HepG2 (cell line): ENCODE results near the gene GNG12. TPM values are rescaled to one million over a fixed set of nuclear protein-coding genes. Genes with fewer than 3 reads are reported as not detected.

ENCODE experiments used
- ATAC-seq: fragments of 200-7000 bp; cut with Tn5 transposase; 3 replicates; pipeline ENCODE4 v1.9.1; 2020; ENCODE audit warnings: mild to moderate bottlenecking, moderate library complexity
- BruUV-seq: library from RNA; stranded (reverse); fragments of 400-500 nt; replicated peaks from 2 replicates; lab custom pipeline; 2021; lab: Mats Ljungman, UMichigan
- CTCF ChIA-PET: fragments of 300-600 bp; formaldehyde crosslinking; extraction: SDS; loops from one replicate; lab custom pipeline; 2021; ENCODE audit warnings: low total read pairs, inconsistent platforms, low intra/inter-chr PET ratio; lab: Yijun Ruan, JAX
- POLR2A ChIA-PET: fragments of 350-600 bp; sonication (Branson Sonifier 250); formaldehyde crosslinking; loops from one replicate; lab custom pipeline; 2020; ENCODE audit warnings: antibody characterized with exemption, inconsistent platforms; lab: Yijun Ruan, JAX
- DNase-seq: peaks from one replicate; pipeline ENCODE4 v3.0.0-alpha.2; 2015; ENCODE audit warnings: low spot score
- FAIRE-seq: peaks from 3 replicates; lab custom pipeline; 2011; peaks lifted over from hg19 to GRCh38; lab: Jason Lieb, UNC
- H2AFZ ChIP-seq: one replicate; pipeline ENCODE4 v1.6.1; 2011; ENCODE audit warnings: low read length, inconsistent platforms
- H3K27ac ChIP-seq: fragments of 300-600 bp; 3 replicates; pipeline ENCODE4 v1.8.0; 2011; ENCODE audit warnings: mixed run types, mild to moderate bottlenecking, mixed read lengths, low read length, inconsistent platforms; ENCODE audit not compliant: insufficient read depth; ENCODE audit errors: extremely low read length
- H3K27me3 ChIP-seq, 2 experiments: fragments of 200-600 bp in 1 of 2; 2 replicates in 1 of 2; 3 replicates in 1 of 2; pipeline versions ENCODE4 v1.6.0 to v1.8.0; 2011; ENCODE audit warnings: low read length in 2 of 2, mild to moderate bottlenecking in 2 of 2, moderate library complexity in 2 of 2, inconsistent platforms in 1 of 2; ENCODE audit not compliant: insufficient read depth in 2 of 2, control insufficient read depth in 1 of 2
- H3K36me3 ChIP-seq, 2 experiments: fragments of 200-600 bp in 1 of 2; replicated peaks in 1 of 2; 2 replicates in 1 of 2; 3 replicates in 1 of 2; pipeline versions ENCODE4 v1.5.1 to v1.8.0; 2011; ENCODE audit warnings: low read length in 2 of 2, inconsistent platforms in 1 of 2; ENCODE audit not compliant: insufficient read depth in 2 of 2, control insufficient read depth in 1 of 2
- H3K4me1 ChIP-seq: 2 replicates; pipeline ENCODE4 v1.5.1; 2012; ENCODE audit warnings: low read length, inconsistent platforms; ENCODE audit not compliant: insufficient read depth
- H3K4me2 ChIP-seq: 2 replicates; pipeline ENCODE4 v1.6.0; 2011; ENCODE audit warnings: low read depth, low read length, inconsistent platforms
- H3K4me3 ChIP-seq, 3 experiments: fragments of 200-600 bp in 1 of 3; sonication (generic), shearing (Covaris generic) in 1 of 3; replicated peaks in 1 of 3; 2 replicates each; pipeline ENCODE4 v1.5.1; 2011 to 2016; ENCODE audit warnings: low read length in 3 of 3, inconsistent platforms in 2 of 3, low read depth in 2 of 3, mild to moderate bottlenecking in 2 of 3, control low read depth in 1 of 3, mixed read lengths in 1 of 3; ENCODE audit not compliant: insufficient read depth in 1 of 3
- H3K79me2 ChIP-seq: one replicate; pipeline ENCODE4 v1.6.1; 2011; ENCODE audit warnings: low read length, inconsistent platforms; ENCODE audit not compliant: insufficient read depth
- H3K9ac ChIP-seq: 2 replicates; pipeline ENCODE4 v1.6.0; 2011; ENCODE audit warnings: mild to moderate bottlenecking, low read depth, low read length, inconsistent platforms; ENCODE audit not compliant: insufficient read depth
- H3K9me3 ChIP-seq: 2 replicates; pipeline ENCODE4 v1.5.1; 2012; ENCODE audit warnings: mild to moderate bottlenecking, low read length
- H4K20me1 ChIP-seq: 2 replicates; pipeline ENCODE4 v1.6.0; 2011; ENCODE audit warnings: inconsistent platforms, mild to moderate bottlenecking, low read length, moderate library complexity; ENCODE audit not compliant: insufficient read depth
- FOXP1 ChIP-seq, 2 experiments: fragments of 450-650 bp in 1 of 2; IDR thresholded peaks; 2 replicates each; pipeline ENCODE4 v1.6.1; 2017 to 2018; ENCODE audit warnings: antibody characterized with exemption in 1 of 2
- MTF2 ChIP-seq: sonication (generic); formaldehyde crosslinking; IDR thresholded peaks from 2 replicates; pipeline ENCODE4 v1.5.0; 2020; ENCODE audit warnings: missing genetic modification reagents, borderline replicate concordance
- WGBS: methylation state at CpG from one replicate; pipeline ENCODE4 v1.1.6; 2017; ENCODE audit warnings: low lambda C conversion rate; 5-methylcytosine and 5-hydroxymethylcytosine counted together
- in situ Hi-C: cut with HindIII; loops from 2 replicates; pipeline ENCODE4 v1.10.0; 2017; ENCODE audit warnings: low pct_unique_long_range_greater_than_20kb; ENCODE audit not compliant: extremely low pct_ligation_motif_present
- intact Hi-C: fragments of 100-400 bp; cut with micrococcal nuclease; formaldehyde crosslinking; loops from one replicate; pipeline ENCODE4 v1.10.0; 2022; ENCODE audit not compliant: unreplicated experiment
- polyA plus RNA-seq, 8 experiments: library from polyadenylated mRNA; depleted of rRNA in 3 of 8; stranded (reverse) in 7 of 8; unstranded in 1 of 8; fragments of >200 nt; fragmentation: Illumina TruSeq in 4 of 8; extraction: Trizol in 4 of 8; gene quantifications; 2 replicates each; pipeline versions ENCODE4 v1.2.1 to v1.2.3, GENCODE V29; 2011 to 2016; ENCODE audit warnings: low read depth in 4 of 8, missing spikeins in 1 of 8, mixed read lengths in 1 of 8; ENCODE audit not compliant: insufficient read depth in 1 of 8
- total RNA-seq, 5 experiments: library from RNA; depleted of rRNA; stranded (reverse); fragments of >200 nt; fragmentation: Illumina TruSeq; extraction: Trizol; gene quantifications; 2 replicates each; pipeline ENCODE4 v1.2.3, GENCODE V29; 2016; ENCODE audit warnings: low read depth in 1 of 5
- TF ChIP-seq, protein P1 (sequence below): sonication (generic); formaldehyde crosslinking; IDR thresholded peaks from 2 replicates; pipeline ENCODE4 v1.4.0; 2020; ENCODE audit warnings: low read depth, mild to moderate bottlenecking, missing genetic modification reagents
- TF ChIP-seq, protein P2 (sequence below): sonication (generic); formaldehyde crosslinking; IDR thresholded peaks from 2 replicates; pipeline ENCODE4 v1.4.0; 2020; ENCODE audit warnings: missing genetic modification reagents
- TF ChIP-seq, protein P3 (sequence below): sonication (generic); formaldehyde crosslinking; IDR thresholded peaks from 2 replicates; pipeline ENCODE4 v1.8.0; 2022; ENCODE audit warnings: missing genetic modification reagents, mild to moderate bottlenecking, inconsistent platforms, borderline replicate concordance

GNG12 gene
- total and polyA plus RNA-seq, 2 of the 13 experiments (the other 11 are each of a cell fraction or from before 2014, with no cell fraction given), result 0.11 TPM

DNA sequence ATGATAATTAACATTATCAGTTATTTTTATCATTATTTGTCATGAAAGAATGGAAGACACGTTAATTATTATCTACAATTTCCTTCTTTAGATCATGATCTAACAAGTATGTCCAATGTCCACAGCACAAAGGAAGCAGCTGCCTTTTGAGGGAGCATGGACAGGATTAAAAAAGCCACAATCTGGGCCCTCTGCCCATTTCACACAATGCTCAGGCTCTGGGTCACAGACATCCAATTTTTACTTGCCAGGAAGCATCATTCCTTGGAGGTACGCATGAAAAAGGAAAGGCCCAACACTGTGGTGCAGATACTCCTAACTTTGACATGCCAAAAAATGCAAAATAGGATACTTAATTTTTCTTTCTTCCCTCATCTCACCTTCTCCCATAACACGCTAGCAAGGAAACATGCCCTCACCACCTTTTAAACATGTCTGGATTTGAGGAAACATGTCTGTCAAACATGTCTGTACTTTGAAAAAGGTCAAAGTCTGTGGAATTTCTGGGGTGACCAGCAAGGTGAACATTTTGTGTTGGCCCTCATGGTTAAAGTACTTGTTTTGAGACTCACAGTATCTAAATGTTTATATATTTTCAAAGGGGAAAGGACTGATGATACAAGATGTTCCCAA is 108.2 kb downstream of the GNG12 start (continued):
- TF ChIP-seq, protein P1, sequence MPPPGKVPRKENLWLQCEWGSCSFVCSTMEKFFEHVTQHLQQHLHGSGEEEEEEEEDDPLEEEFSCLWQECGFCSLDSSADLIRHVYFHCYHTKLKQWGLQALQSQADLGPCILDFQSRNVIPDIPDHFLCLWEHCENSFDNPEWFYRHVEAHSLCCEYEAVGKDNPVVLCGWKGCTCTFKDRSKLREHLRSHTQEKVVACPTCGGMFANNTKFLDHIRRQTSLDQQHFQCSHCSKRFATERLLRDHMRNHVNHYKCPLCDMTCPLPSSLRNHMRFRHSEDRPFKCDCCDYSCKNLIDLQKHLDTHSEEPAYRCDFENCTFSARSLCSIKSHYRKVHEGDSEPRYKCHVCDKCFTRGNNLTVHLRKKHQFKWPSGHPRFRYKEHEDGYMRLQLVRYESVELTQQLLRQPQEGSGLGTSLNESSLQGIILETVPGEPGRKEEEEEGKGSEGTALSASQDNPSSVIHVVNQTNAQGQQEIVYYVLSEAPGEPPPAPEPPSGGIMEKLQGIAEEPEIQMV (CRISPR knock-in tag), result no peak

DNA sequence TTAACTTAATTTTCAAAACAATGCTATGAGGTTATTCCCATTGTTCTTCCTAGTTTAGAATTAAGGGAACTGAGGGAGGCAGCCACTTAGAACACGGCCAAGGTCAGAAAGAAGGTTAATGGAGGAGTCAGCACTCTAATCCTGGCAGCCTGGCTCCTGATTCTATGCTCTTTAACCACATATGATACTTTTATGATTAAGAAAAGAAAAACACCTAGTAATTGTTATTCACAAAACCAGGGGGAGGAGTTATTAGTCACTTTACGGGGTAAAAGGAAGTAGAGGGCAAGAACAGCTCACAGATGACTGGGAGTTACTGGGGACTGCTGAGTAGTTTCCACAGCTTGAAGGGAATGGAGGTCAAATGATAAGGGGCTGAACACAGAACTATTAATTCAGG is 109.6 kb downstream of the GNG12 start:
- Histone ChIP-seq H3K27ac (no peak overlapping the region), H3K27me3 (no peaks in the 10 kb centered on the region; a peak in 1 of 5 replicates), H3K79me2 (no peaks in the 10 kb centered on the region), H3K4me3 (no peak overlapping the region), H3K9me3 (no peaks in the 10 kb centered on the region), H3K9ac (no peak overlapping the region), H2AFZ (no peak overlapping the region), H4K20me1 (no peaks in the 10 kb centered on the region), H3K36me3 (no peaks in the 10 kb centered on the region), H3K4me1 (peaks cover 36% of the 10 kb centered on the region), H3K4me2 (no peak overlapping the region)
- intact Hi-C loops (no loop called here), in situ Hi-C loops (no loop called here)
- DNase-seq, result no peak
- ATAC-seq, result no peak
- TF ChIP-seq, protein P2, sequence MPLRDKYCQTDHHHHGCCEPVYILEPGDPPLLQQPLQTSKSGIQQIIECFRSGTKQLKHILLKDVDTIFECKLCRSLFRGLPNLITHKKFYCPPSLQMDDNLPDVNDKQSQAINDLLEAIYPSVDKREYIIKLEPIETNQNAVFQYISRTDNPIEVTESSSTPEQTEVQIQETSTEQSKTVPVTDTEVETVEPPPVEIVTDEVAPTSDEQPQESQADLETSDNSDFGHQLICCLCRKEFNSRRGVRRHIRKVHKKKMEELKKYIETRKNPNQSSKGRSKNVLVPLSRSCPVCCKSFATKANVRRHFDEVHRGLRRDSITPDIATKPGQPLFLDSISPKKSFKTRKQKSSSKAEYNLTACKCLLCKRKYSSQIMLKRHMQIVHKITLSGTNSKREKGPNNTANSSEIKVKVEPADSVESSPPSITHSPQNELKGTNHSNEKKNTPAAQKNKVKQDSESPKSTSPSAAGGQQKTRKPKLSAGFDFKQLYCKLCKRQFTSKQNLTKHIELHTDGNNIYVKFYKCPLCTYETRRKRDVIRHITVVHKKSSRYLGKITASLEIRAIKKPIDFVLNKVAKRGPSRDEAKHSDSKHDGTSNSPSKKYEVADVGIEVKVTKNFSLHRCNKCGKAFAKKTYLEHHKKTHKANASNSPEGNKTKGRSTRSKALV (CRISPR knock-in tag), result no peak
- TF ChIP-seq, protein P3, sequence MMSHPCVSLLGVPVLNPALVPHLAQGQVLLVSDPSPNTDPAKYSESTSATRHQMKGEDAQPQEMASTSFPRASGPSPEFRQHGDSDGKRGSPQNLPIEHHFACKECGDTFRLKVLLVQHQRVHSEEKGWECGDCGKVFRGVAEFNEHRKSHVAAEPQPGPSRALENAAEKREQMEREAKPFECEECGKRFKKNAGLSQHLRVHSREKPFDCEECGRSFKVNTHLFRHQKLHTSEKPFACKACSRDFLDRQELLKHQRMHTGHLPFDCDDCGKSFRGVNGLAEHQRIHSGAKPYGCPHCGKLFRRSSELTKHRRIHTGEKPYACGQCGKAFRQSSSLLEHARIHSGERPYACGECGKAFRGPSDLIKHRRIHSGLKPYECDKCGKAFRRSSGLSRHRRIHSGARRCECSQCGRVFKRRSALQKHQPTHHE (CRISPR knock-in tag), result no peak
- TF ChIP-seq MTF2 (no peak), FOXP1 (IDR thresholded peaks at IDR 0.05) (no peak), FOXP1 (CRISPR knock-in tag; IDR thresholded peaks at IDR 0.05) (no peak)
- CTCF ChIA-PET, result no interaction called here
- POLR2A ChIA-PET, result no interaction called here
- BruUV-seq, result no TSS peak
- 58% methylated on average over 2 of the region's 2 CpGs for WGBS
- no peak for FAIRE-seq
